ENCODE results near the gene C3. TPM values are rescaled to one million over a fixed set of nuclear protein-coding genes. Genes with fewer than 3 reads are reported as not detected.
"Not testable (repeated sequence)": the region's sequence is repeated elsewhere in the genome, so short reads cannot be mapped to it uniquely, and the experiment has no call there.

C3 gene
- total RNA-seq, 1 donor from 2014 or later, result 1.6 TPM

DNA sequence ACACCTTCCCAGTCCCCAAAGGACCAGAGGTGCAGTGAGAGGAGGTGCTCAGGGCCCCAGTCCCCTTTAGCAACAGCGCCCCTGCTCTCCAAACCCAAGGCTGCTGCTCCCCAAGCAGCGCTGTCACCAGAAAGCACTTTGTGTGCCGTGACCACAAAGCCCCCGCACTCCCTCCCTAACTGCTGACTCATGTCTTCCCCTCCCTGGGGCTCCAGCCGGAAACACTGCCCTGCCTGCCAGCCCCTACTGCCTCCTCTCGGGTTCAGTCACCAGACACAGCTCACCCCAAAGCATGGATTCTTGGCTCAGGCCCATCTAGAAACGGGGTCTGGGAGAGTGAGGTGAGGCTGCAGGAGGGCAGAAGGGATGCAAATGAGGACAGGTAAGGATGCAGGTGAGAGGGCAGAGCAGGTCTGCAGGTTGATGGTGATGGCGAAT, 45.6 kb downstream of the C3 start:
- H3K36me3 Mint-ChIP-seq (ENCODE audit: insufficient read depth), result no peaks in the 10 kb centered on the region
- H3K4me1 Mint-ChIP-seq (ENCODE audit: low read depth), result peaks cover 4% of the 10 kb centered on the region
- no peak for TF ChIP-seq CTCF (IDR thresholded peaks at IDR 0.05; ENCODE audit: unreplicated experiment)
- H3K27ac Mint-ChIP-seq, result no peak overlapping the region
- H3K9me3 Mint-ChIP-seq (ENCODE audit: low read depth), result peaks cover 4% of the 10 kb centered on the region
- H3K4me3 Mint-ChIP-seq (ENCODE audit: low read depth), result no peak overlapping the region
- DNase-seq (ENCODE audit: low spot score, unreplicated experiment), result no peak
- peaks cover 13% of the 10 kb centered on the region for H3K27me3 Mint-ChIP-seq

GRCh38 chr19:6674408-6674807, 46.0 kb downstream of the C3 start:
- H3K27ac Mint-ChIP-seq; H3K36me3 Mint-ChIP-seq (ENCODE audit: insufficient read depth); H3K4me3 Mint-ChIP-seq (ENCODE audit: low read depth); H3K4me1 Mint-ChIP-seq (ENCODE audit: low read depth); H3K9me3 Mint-ChIP-seq (ENCODE audit: low read depth); DNase-seq (ENCODE audit: low spot score, unreplicated experiment): not testable (repeated sequence)
- H3K27me3 Mint-ChIP-seq, result peaks cover 13% of the 10 kb centered on the region

DNA sequence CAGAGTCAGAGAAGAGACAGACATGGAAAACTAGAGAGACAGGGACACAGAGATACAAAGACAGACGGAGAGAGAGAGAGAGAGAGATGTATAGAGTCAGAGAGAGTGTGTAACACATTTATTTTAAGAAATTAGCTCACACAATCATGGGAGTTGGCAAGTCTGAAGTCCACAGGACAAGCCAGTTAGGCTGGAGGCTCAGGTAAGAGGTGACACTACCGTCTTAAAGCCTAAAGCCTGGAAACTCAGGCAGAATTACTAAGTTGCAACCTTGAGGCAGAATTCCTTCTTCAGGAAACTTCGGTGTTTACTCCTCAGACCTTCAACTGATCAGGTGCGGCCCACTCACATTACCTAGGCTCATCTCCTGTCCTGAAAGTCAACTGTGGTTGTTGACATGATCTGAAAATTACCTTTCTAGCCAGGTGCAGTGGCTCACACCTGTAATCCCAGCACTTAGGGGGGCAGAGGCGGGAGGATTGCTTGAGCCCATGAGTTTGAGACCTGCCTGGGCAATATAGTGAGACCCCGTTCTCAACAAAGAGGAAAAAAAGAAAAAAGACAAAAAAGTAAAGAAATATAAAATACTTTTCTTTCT, 47.7 kb downstream of the C3 start:
- no peak overlapping the region for H3K4me3 Mint-ChIP-seq (ENCODE audit: low read depth)

GRCh38 chr19:6671960-6672359, 48.5 kb downstream of the C3 start:
- peaks cover 4% of the 10 kb centered on the region for H3K4me1 Mint-ChIP-seq (ENCODE audit: low read depth)
- no peaks in the 10 kb centered on the region for H3K36me3 Mint-ChIP-seq (ENCODE audit: insufficient read depth)
- H3K27me3 Mint-ChIP-seq, result peaks cover 3% of the 10 kb centered on the region
- no peaks in the 10 kb centered on the region for H3K9me3 Mint-ChIP-seq (ENCODE audit: low read depth)
- H3K27ac Mint-ChIP-seq, result no peak overlapping the region
- no peak for TF ChIP-seq CTCF (IDR thresholded peaks at IDR 0.05; ENCODE audit: unreplicated experiment)
- no peak for DNase-seq (ENCODE audit: low spot score, unreplicated experiment)
- no peak overlapping the region for H3K4me3 Mint-ChIP-seq (ENCODE audit: low read depth)

More for the DNA sequence above, 47.7 kb downstream of the C3 start:
- H3K4me1 Mint-ChIP-seq (ENCODE audit: low read depth), result peaks cover 4% of the 10 kb centered on the region
- peaks cover 8% of the 10 kb centered on the region for H3K27me3 Mint-ChIP-seq
- H3K27ac Mint-ChIP-seq, result no peak overlapping the region
- no peaks in the 10 kb centered on the region for H3K36me3 Mint-ChIP-seq (ENCODE audit: insufficient read depth)
- no peak for DNase-seq (ENCODE audit: low spot score, unreplicated experiment)
- H3K9me3 Mint-ChIP-seq (ENCODE audit: low read depth), result peaks cover 2% of the 10 kb centered on the region
- TF ChIP-seq CTCF (IDR thresholded peaks at IDR 0.05; ENCODE audit: unreplicated experiment), result no peak

- Mint-ChIP-seq H3K9me3 (ENCODE audit: low read depth) (no peaks in the 10 kb centered on the region), H3K4me1 (ENCODE audit: low read depth) (no peaks in the 10 kb centered on the region), H3K36me3 (ENCODE audit: insufficient read depth) (no peaks in the 10 kb centered on the region), H3K27me3 (no peaks in the 10 kb centered on the region), H3K4me3 (ENCODE audit: low read depth) (no peak overlapping the region), H3K27ac (no peak overlapping the region)
- no peak for DNase-seq (ENCODE audit: low spot score, unreplicated experiment)
- TF ChIP-seq CTCF (IDR thresholded peaks at IDR 0.05; ENCODE audit: unreplicated experiment), result no peak
Observed at GRCh38 chr19:6668691-6669090, 51.8 kb downstream of the C3 start.

DNA sequence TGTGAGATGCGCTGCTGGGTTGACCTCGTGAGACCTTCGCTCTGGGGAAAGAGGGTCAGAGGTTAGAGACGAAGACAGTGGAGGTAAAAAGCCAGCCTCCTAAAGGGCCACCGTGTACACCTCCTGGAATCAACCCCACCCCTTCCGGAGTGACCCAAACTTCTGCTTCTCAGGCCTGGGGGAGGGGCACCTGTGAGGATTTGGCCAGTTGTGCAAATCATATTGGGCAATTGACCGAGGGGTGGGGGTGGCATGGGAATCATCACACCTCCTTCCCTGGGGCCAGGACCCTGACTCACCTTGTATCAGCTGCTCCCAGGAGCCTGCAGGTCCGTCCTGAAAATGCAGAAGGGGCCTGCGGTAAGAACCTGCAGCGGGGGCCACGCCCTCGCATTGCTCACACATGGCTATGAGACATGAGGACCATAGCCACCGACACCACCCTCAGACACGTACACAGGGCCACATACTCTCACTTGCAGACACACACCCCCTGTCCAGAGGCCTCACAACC, 53.3 kb downstream of the C3 start:
- Mint-ChIP-seq H3K27me3 (peaks cover 3% of the 10 kb centered on the region), H3K4me3 (ENCODE audit: low read depth) (no peak overlapping the region), H3K27ac (no peak overlapping the region), H3K9me3 (ENCODE audit: low read depth) (no peaks in the 10 kb centered on the region), H3K4me1 (ENCODE audit: low read depth) (no peaks in the 10 kb centered on the region), H3K36me3 (ENCODE audit: insufficient read depth) (no peaks in the 10 kb centered on the region)
- no peak for DNase-seq (ENCODE audit: low spot score, unreplicated experiment)
- no peak for TF ChIP-seq CTCF (IDR thresholded peaks at IDR 0.05; ENCODE audit: unreplicated experiment)

Measured in progenitor cell of endocrine pancreas (in vitro differentiated cells).